Endothelial cell of umbilical vein (primary cell): ENCODE data around the gene MIR17HG. TPM values are rescaled to one million over a fixed set of nuclear protein-coding genes. Genes with fewer than 3 reads are reported as not detected.

ENCODE experiments used
- BruUV-seq: library from RNA; stranded (reverse); fragments of 400-500 nt; replicated peaks from 2 replicates; lab custom pipeline; 2021; lab: Mats Ljungman, UMichigan
- CTCF ChIA-PET: fragments of 300-600, 350-600 bp; sonication (Branson Sonifier 250); formaldehyde crosslinking; loops from one replicate; lab custom pipeline; 2021; ENCODE audit warnings: antibody characterized with exemption, inconsistent platforms; lab: Charles Lee
- POLR2A ChIA-PET: fragments of 300-600, 350-600 bp; sonication (Branson Sonifier 250); formaldehyde crosslinking; loops from one replicate; lab custom pipeline; 2021; ENCODE audit warnings: antibody characterized with exemption, inconsistent platforms; lab: Charles Lee
- DNase-seq: peaks from one replicate; pipeline ENCODE4 v3.0.0-alpha.2; 2011; ENCODE audit warnings: low read depth, low spot score
- FAIRE-seq: peaks from 2 replicates; lab custom pipeline; 2011; peaks lifted over from hg19 to GRCh38; lab: Jason Lieb, UNC
- H2AFZ ChIP-seq: 2 replicates; pipeline ENCODE4 v1.6.0; 2012; ENCODE audit warnings: low read depth, low read length, control low read depth, inconsistent platforms
- H3K27ac ChIP-seq: 2 replicates; pipeline ENCODE4 v1.5.1; 2011; ENCODE audit warnings: low read depth, mild to moderate bottlenecking, control low read depth, low read length, moderate library complexity; ENCODE audit not compliant: insufficient read depth
- H3K27me3 ChIP-seq, 2 experiments: 2 replicates each; pipeline versions ENCODE4 v1.6.0 to v1.6.1; 2011; ENCODE audit warnings: low read length in 2 of 2, mixed read lengths in 1 of 2; ENCODE audit not compliant: control insufficient read depth in 2 of 2, insufficient read depth in 2 of 2
- H3K36me3 ChIP-seq, 2 experiments: 2 replicates in 1 of 2; 3 replicates in 1 of 2; pipeline ENCODE4 v1.5.1; 2011; ENCODE audit warnings: low read length in 2 of 2, mild to moderate bottlenecking in 1 of 2, moderate library complexity in 1 of 2; ENCODE audit not compliant: control insufficient read depth in 2 of 2, insufficient read depth in 2 of 2; ENCODE audit errors: extremely low read depth in 1 of 2
- H3K4me1 ChIP-seq: 3 replicates; pipeline ENCODE4 v1.5.1; 2011; ENCODE audit warnings: mild to moderate bottlenecking, low read length; ENCODE audit not compliant: control insufficient read depth, insufficient read depth; ENCODE audit errors: extremely low read depth
- H3K4me2 ChIP-seq: 2 replicates; pipeline ENCODE4 v1.6.1; 2011; ENCODE audit warnings: low read length, control low read depth, mixed read lengths; ENCODE audit not compliant: insufficient read depth
- H3K4me3 ChIP-seq, 3 experiments: fragments of 200-600 bp in 1 of 3; sonication (generic), shearing (Covaris generic) in 1 of 3; replicated peaks in 1 of 3; 2 replicates each; pipeline ENCODE4 v1.5.1; 2011 to 2016; ENCODE audit warnings: control low read depth in 3 of 3, low read length in 3 of 3, mild to moderate bottlenecking in 2 of 3, inconsistent platforms in 1 of 3, low read depth in 1 of 3, moderate library complexity in 1 of 3; ENCODE audit not compliant: insufficient read depth in 1 of 3
- H3K79me2 ChIP-seq: 2 replicates; pipeline ENCODE4 v1.6.0; 2012; ENCODE audit warnings: low read length, inconsistent platforms; ENCODE audit not compliant: control insufficient read depth, insufficient read depth
- H3K9ac ChIP-seq: replicated peaks from 2 replicates; pipeline ENCODE3; 2011; ENCODE audit warnings: low read length, control low read depth; ENCODE audit not compliant: insufficient read depth; ENCODE audit errors: extremely low read depth
- H3K9me1 ChIP-seq: replicated peaks from 3 replicates; pipeline ENCODE4 v1.6.0; 2011; ENCODE audit warnings: mild to moderate bottlenecking, low read length; ENCODE audit not compliant: control insufficient read depth, insufficient read depth; ENCODE audit errors: extremely low read depth
- H3K9me3 ChIP-seq: replicated peaks from 2 replicates; pipeline ENCODE4 v1.5.1; 2012; ENCODE audit warnings: low read length, inconsistent platforms; ENCODE audit not compliant: control insufficient read depth, insufficient read depth
- H4K20me1 ChIP-seq: replicated peaks from 2 replicates; pipeline ENCODE3; 2011; ENCODE audit warnings: mild to moderate bottlenecking, low read length; ENCODE audit not compliant: control insufficient read depth, insufficient read depth; ENCODE audit errors: extremely low read depth
- EZH2 ChIP-seq: IDR thresholded peaks from 2 replicates; pipeline ENCODE4 v1.6.1; 2012; ENCODE audit warnings: borderline replicate concordance, low read depth, mild to moderate bottlenecking, moderate library complexity, low read length, inconsistent platforms; ENCODE audit not compliant: severe bottlenecking
- FOS ChIP-seq: IDR thresholded peaks from 2 replicates; pipeline ENCODE4 v1.6.1; 2011; ENCODE audit warnings: mild to moderate bottlenecking, low read length, moderate library complexity, borderline replicate concordance; ENCODE audit not compliant: insufficient read depth
- MYC ChIP-seq: IDR thresholded peaks from one replicate; pipeline ENCODE4 v1.6.1; 2011; ENCODE audit warnings: mild to moderate bottlenecking, low read depth, low read length
- POLR2AphosphoS5 ChIP-seq: IDR thresholded peaks from 2 replicates; pipeline ENCODE4 v1.6.1; 2012; ENCODE audit warnings: low read depth, mild to moderate bottlenecking, control low read depth, low read length, moderate library complexity; ENCODE audit not compliant: insufficient read depth
- dilution Hi-C: fragments of 300-500 bp; cut with MboI; formaldehyde crosslinking; loops from one replicate; pipeline ENCODE4 v1.15.0; 2019; ENCODE audit warnings: low sequenced_read_pairs; ENCODE audit not compliant: extremely low pct_ligation_motif_present
- intact Hi-C: fragments of 100-400 bp; cut with micrococcal nuclease; formaldehyde crosslinking; loops from one replicate; pipeline ENCODE4 v1.10.0; 2022
- polyA plus RNA-seq, 4 experiments: library from polyadenylated mRNA; depleted of rRNA in 3 of 4; stranded (reverse) in 3 of 4; unstranded in 1 of 4; fragments of >200 nt; gene quantifications; 2 replicates each; pipeline versions ENCODE4 v1.2.1 to v1.2.3, GENCODE V29; 2011 to 2012; ENCODE audit warnings: missing spikeins in 1 of 4
- total RNA-seq: library from RNA; stranded (reverse); gene quantifications from 2 replicates; pipeline ENCODE4 v1.2.3, GENCODE V29; 2021
- TF ChIP-seq, protein P1 (sequence below), 2 donors: IDR thresholded peaks; 1 replicate in 1 of 2; 2 replicates in 1 of 2; pipeline ENCODE4 v1.5.1; 2011; ENCODE audit warnings: low read length in 2 of 2, mild to moderate bottlenecking in 2 of 2, moderate library complexity in 2 of 2, control low read depth in 1 of 2, inconsistent platforms in 1 of 2, low read depth in 1 of 2; ENCODE audit not compliant: insufficient read depth in 1 of 2; ENCODE audit errors: extremely low read depth in 1 of 2

Gene MIR17HG
- total and polyA plus RNA-seq, 2 donors (not counting 3 experiments of a cell fraction or from before 2014, with no cell fraction given), result 1.8 to 9.5 TPM

- dilution Hi-C loops (no loop called here), intact Hi-C loops (no loop called here)
- H3K9me3 ChIP-seq, result no peaks in the 10 kb centered on the region
- no peak for FAIRE-seq
- no peak overlapping the region for H3K9ac ChIP-seq
- BruUV-seq, result no TSS peak
- no peaks in the 10 kb centered on the region for H3K79me2 ChIP-seq
- H3K4me1 ChIP-seq, result no peaks in the 10 kb centered on the region
- no peaks in the 10 kb centered on the region for H3K36me3 ChIP-seq
- H3K27me3 ChIP-seq, result peaks cover 8 to 18% of the 10 kb centered on the region in 2 experiments
- H3K27ac ChIP-seq, result no peak overlapping the region
- no peak overlapping the region for H3K4me2 ChIP-seq
- no peaks in the 10 kb centered on the region for H4K20me1 ChIP-seq
- DNase-seq, result no peak
- no peak for TF ChIP-seq MYC
- TF ChIP-seq EZH2, result no peak
- H3K9me1 ChIP-seq, result no peaks in the 10 kb centered on the region
- ChIA-PET POLR2A (no interaction called here), CTCF (interaction anchor here (1.0 kb wide), 1 partner anchor 11 kb away, joined by 4 read pairs; no protein-coding TSS in a partner anchor)
- H3K4me3 ChIP-seq, result no peak overlapping the region
- H2AFZ ChIP-seq, result no peak overlapping the region
These were observed 37.4 kb downstream of the MIR17HG start for GRCh38 chr13:91384896-91385295.

- Histone ChIP-seq H3K4me1 (no peaks in the 10 kb centered on the region), H3K79me2 (no peaks in the 10 kb centered on the region), H3K9me1 (no peaks in the 10 kb centered on the region), H3K4me2 (no peak overlapping the region), H3K36me3 (no peaks in the 10 kb centered on the region), H4K20me1 (no peaks in the 10 kb centered on the region), H3K9ac (no peak overlapping the region), H2AFZ (no peak overlapping the region), H3K4me3 (no peak overlapping the region), H3K9me3 (no peaks in the 10 kb centered on the region), H3K27me3 (peaks cover 9 to 28% of the 10 kb centered on the region in 2 experiments), H3K27ac (no peak overlapping the region)
- no peak for FAIRE-seq
- ChIA-PET CTCF (interaction anchor here (0.8 to 1.0 kb wide), 3 partner anchors 8 to 18 kb away, joined by 3 to 4 read pairs (median 3); no protein-coding TSS in a partner anchor), POLR2A (no interaction called here)
- intact Hi-C loops (no loop called here), dilution Hi-C loops (no loop called here)
- TF ChIP-seq EZH2 (no peak), FOS (no peak), POLR2AphosphoS5 (no peak)
- TF ChIP-seq, protein P1, sequence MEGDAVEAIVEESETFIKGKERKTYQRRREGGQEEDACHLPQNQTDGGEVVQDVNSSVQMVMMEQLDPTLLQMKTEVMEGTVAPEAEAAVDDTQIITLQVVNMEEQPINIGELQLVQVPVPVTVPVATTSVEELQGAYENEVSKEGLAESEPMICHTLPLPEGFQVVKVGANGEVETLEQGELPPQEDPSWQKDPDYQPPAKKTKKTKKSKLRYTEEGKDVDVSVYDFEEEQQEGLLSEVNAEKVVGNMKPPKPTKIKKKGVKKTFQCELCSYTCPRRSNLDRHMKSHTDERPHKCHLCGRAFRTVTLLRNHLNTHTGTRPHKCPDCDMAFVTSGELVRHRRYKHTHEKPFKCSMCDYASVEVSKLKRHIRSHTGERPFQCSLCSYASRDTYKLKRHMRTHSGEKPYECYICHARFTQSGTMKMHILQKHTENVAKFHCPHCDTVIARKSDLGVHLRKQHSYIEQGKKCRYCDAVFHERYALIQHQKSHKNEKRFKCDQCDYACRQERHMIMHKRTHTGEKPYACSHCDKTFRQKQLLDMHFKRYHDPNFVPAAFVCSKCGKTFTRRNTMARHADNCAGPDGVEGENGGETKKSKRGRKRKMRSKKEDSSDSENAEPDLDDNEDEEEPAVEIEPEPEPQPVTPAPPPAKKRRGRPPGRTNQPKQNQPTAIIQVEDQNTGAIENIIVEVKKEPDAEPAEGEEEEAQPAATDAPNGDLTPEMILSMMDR (IDR thresholded peaks at IDR 0.05; ENCODE audit: extremely low read depth in 1 of 2, insufficient read depth in 1 of 2, low read depth in 1 of 2, low read length in 2 of 2), result no peak
- DNase-seq, result no peak
- BruUV-seq, result no TSS peak
These were observed 41.7 kb downstream of the MIR17HG start for GRCh38 chr13:91389186-91389585.
